Body of pancreas (tissue), 4 donors: ENCODE results near the gene KCNJ18. TPM values are rescaled to one million over a fixed set of nuclear protein-coding genes. Genes with fewer than 3 reads are reported as not detected.
"Not testable (repeated sequence)": the region's sequence is repeated elsewhere in the genome, so short reads cannot be mapped to it uniquely, and the experiment has no call there.

Experiments used
- ATAC-seq: fragments of 150-250 bp; one replicate; pipeline ENCODE4 v1.9.1; 2016
- DNase-seq, 4 donors: peaks; one replicate each; pipeline ENCODE4 v3.0.0-alpha.2; 2019
- H3K27ac ChIP-seq, 4 donors: fragments of 200-600 bp; sonication (generic); 1 replicate in 3 of 4; 2 replicates in 1 of 4; pipeline versions ENCODE4 v1.5.1 to v1.6.1; 2016 to 2019; ENCODE audit warnings: mild to moderate bottlenecking in 1 of 4, mixed read lengths in 1 of 4, moderate library complexity in 1 of 4
- H3K27me3 ChIP-seq, 2 donors: fragments of 200-600 bp; sonication (generic); one replicate each; pipeline ENCODE4 v1.6.0; 2016; ENCODE audit warnings: mild to moderate bottlenecking in 1 of 2
- H3K36me3 ChIP-seq, 2 donors: fragments of 200-600 bp; sonication (generic); replicated peaks in 1 of 2; 2 replicates each; pipeline ENCODE4 v1.5.1; 2016; ENCODE audit warnings: low read depth in 2 of 2; ENCODE audit not compliant: insufficient read depth in 1 of 2
- H3K4me1 ChIP-seq: fragments of 200-600 bp; sonication (generic); one replicate; pipeline ENCODE4 v1.6.0; 2016
- H3K4me3 ChIP-seq, 2 donors: fragments of 200-600 bp; sonication (generic); 1 replicate in 1 of 2; 2 replicates in 1 of 2; pipeline ENCODE4 v1.5.1; 2016 to 2019
- H3K9me3 ChIP-seq, 3 donors: fragments of 200-600 bp; sonication (generic); 1 replicate in 2 of 3; 2 replicates in 1 of 3; pipeline ENCODE4 v1.5.1; 2016
- WGBS, 2 donors: methylation state at CpG; one replicate each; pipeline ENCODE4 v1.1.5; 2017; 5-methylcytosine and 5-hydroxymethylcytosine counted together
- intact Hi-C: fragments of 100-400 bp; cut with DNase I; formaldehyde crosslinking; loops from one replicate; pipeline ENCODE4 v1.15.1; 2023
- total RNA-seq, 2 donors: library from RNA; depleted of rRNA; stranded (reverse); fragments of >200 nt; gene quantifications; one replicate each; pipeline ENCODE4 v1.1.0, GENCODE V29; 2016

Gene KCNJ18
- total RNA-seq, 2 donors from 2014 or later, result not detected

GRCh38 chr17:21745385-21746054, 53.2 kb downstream of the KCNJ18 start:
- 57% methylated on average over 7 of the region's 7 CpGs for WGBS, 2 donors
- H3K4me1 ChIP-seq, H3K27ac ChIP-seq, intact Hi-C loops, H3K4me3 ChIP-seq, H3K9me3 ChIP-seq, DNase-seq, H3K27me3 ChIP-seq, ATAC-seq, H3K36me3 ChIP-seq: not testable (repeated sequence)

GRCh38 chr17:21746415-21746814, 54.1 kb downstream of the KCNJ18 start:
- H3K4me1 ChIP-seq, intact Hi-C loops, DNase-seq, H3K36me3 ChIP-seq, H3K27ac ChIP-seq, H3K4me3 ChIP-seq, H3K9me3 ChIP-seq, H3K27me3 ChIP-seq, ATAC-seq: not testable (repeated sequence)
- WGBS, 2 donors, result 68 to 70% methylated on average over 2 to 3 of the region's 3 CpGs

GRCh38 chr17:21747195-21747915, 55.0 kb downstream of the KCNJ18 start:
- intact Hi-C loops, DNase-seq, H3K27me3 ChIP-seq: not testable (repeated sequence)

GRCh38 chr17:21748686-21749085, 56.4 kb downstream of the KCNJ18 start:
- H3K27me3 ChIP-seq, H3K4me3 ChIP-seq, H3K4me1 ChIP-seq, H3K36me3 ChIP-seq, DNase-seq, ATAC-seq, intact Hi-C loops, H3K9me3 ChIP-seq, H3K27ac ChIP-seq: not testable (repeated sequence)
- 50 to 64% methylated on average over 3 to 5 of the region's 5 CpGs for WGBS, 2 donors

More at GRCh38 chr17:21747195-21747915, 55.0 kb downstream of the KCNJ18 start:
- H3K9me3 ChIP-seq, H3K36me3 ChIP-seq, ATAC-seq, H3K4me1 ChIP-seq, H3K27ac ChIP-seq, H3K4me3 ChIP-seq: not testable (repeated sequence)
- WGBS, 2 donors, result 68% methylated on average over 8 of the region's 8 CpGs

- intact Hi-C loops, H3K36me3 ChIP-seq, H3K27me3 ChIP-seq, ATAC-seq, H3K27ac ChIP-seq, H3K4me3 ChIP-seq, DNase-seq, H3K9me3 ChIP-seq, H3K4me1 ChIP-seq: not testable (repeated sequence)
- WGBS, 2 donors, result 58 to 83% methylated on average over 11 to 13 of the region's 15 CpGs
Observed at GRCh38 chr17:21749696-21750531, 57.6 kb downstream of the KCNJ18 start.

GRCh38 chr17:21751111-21751510, 58.8 kb downstream of the KCNJ18 start:
- H3K27ac ChIP-seq, H3K27me3 ChIP-seq, H3K9me3 ChIP-seq, intact Hi-C loops, H3K4me1 ChIP-seq, ATAC-seq, H3K36me3 ChIP-seq, H3K4me3 ChIP-seq, DNase-seq: not testable (repeated sequence)
- 24 to 39% methylated on average over 2 of the region's 2 CpGs for WGBS, 2 donors
